ENCODE measurements around the gene MRPS27. TPM values are rescaled to one million over a fixed set of nuclear protein-coding genes. Genes with fewer than 3 reads are reported as not detected.

The MRPS27 gene
- total and polyA plus RNA-seq, 4 donors: 17.6 to 38.7 (median 34.9) TPM

GRCh38 chr5:72206994-72207393 is 113.0 kb downstream of the MRPS27 start:
- H3K27me3 ChIP-seq (ENCODE audit: control insufficient read depth in 4 of 4, insufficient read depth in 4 of 4, low read length in 3 of 4): no peaks in the 10 kb centered on the region
- no peak overlapping the region for H3K27ac ChIP-seq (ENCODE audit: low read depth in 1 of 2, low read length in 2 of 2)
- WGBS: 91% methylated on average over 3 of the region's 3 CpGs
- H3K9ac ChIP-seq (ENCODE audit: low read depth in 1 of 2, low read length in 2 of 2): no peak overlapping the region
- TF ChIP-seq RXRA (IDR thresholded peaks at IDR 0.05): no peak
- no peaks in the 10 kb centered on the region for H3K9me3 ChIP-seq (ENCODE audit: control insufficient read depth in 4 of 4, low read length in 3 of 4)
- no peak for DNase-seq (ENCODE audit: low spot score)
- H3K36me3 ChIP-seq (ENCODE audit: control insufficient read depth in 4 of 4, insufficient read depth in 3 of 4, low read depth in 1 of 4, low read length in 3 of 4): no peaks in the 10 kb centered on the region
- H3K4me1 ChIP-seq (ENCODE audit: control insufficient read depth in 4 of 4, insufficient read depth in 4 of 4, low read length in 3 of 4): no peaks in the 10 kb centered on the region
- no peak overlapping the region for H3K4me3 ChIP-seq (ENCODE audit: low read depth in 1 of 3, low read length in 3 of 3)

GRCh38 chr5:72206160-72206559 is 113.9 kb downstream of the MRPS27 start:
- no peak overlapping the region for H3K27ac ChIP-seq (ENCODE audit: low read depth in 1 of 2, low read length in 2 of 2)
- 93% methylated on average over 3 of the region's 3 CpGs for WGBS
- H3K4me1 ChIP-seq (ENCODE audit: control insufficient read depth in 4 of 4, insufficient read depth in 4 of 4, low read length in 3 of 4): no peaks in the 10 kb centered on the region
- no peaks in the 10 kb centered on the region for H3K36me3 ChIP-seq (ENCODE audit: control insufficient read depth in 4 of 4, insufficient read depth in 3 of 4, low read depth in 1 of 4, low read length in 3 of 4)
- no peak for DNase-seq (ENCODE audit: low spot score)
- TF ChIP-seq MAX (IDR thresholded peaks at IDR 0.05) (no peak), REST (IDR thresholded peaks at IDR 0.05) (no peak), YY1 (IDR thresholded peaks at IDR 0.05) (no peak), NR2F2 (IDR thresholded peaks at IDR 0.05) (no peak), JUND (IDR thresholded peaks at IDR 0.05) (no peak), CTCF (IDR thresholded peaks at IDR 0.05; ENCODE audit: low read depth, low read length, missing input control) (no peak), TAF1 (conservative IDR thresholded peaks at IDR 0.05) (no peak), EGR1 (IDR thresholded peaks at IDR 0.05; ENCODE audit: low read depth in 2 of 2) (no peak), RAD21 (IDR thresholded peaks at IDR 0.05) (no peak), HNF4G (IDR thresholded peaks at IDR 0.05) (no peak), SP1 (IDR thresholded peaks at IDR 0.05) (no peak), GABPA (IDR thresholded peaks at IDR 0.05 in 1 of 2, conservative IDR thresholded peaks at IDR 0.05 in 1 of 2) (no peak), FOXA1 (IDR thresholded peaks at IDR 0.05) (no peak), RXRA (IDR thresholded peaks at IDR 0.05) (no peak)
- H3K4me3 ChIP-seq (ENCODE audit: low read depth in 1 of 3, low read length in 3 of 3): no peak overlapping the region
- H3K27me3 ChIP-seq (ENCODE audit: control insufficient read depth in 4 of 4, insufficient read depth in 4 of 4, low read length in 3 of 4): no peaks in the 10 kb centered on the region
- no peak overlapping the region for H3K9ac ChIP-seq (ENCODE audit: low read depth in 1 of 2, low read length in 2 of 2)
- no peaks in the 10 kb centered on the region for H3K9me3 ChIP-seq (ENCODE audit: control insufficient read depth in 4 of 4, low read length in 3 of 4)

Measured in liver (tissue), 9 donors.